Activated B cell treated with CpG ODN at 0.5 μM for 24 hours (primary cell): ENCODE results near the gene PBX3. TPM values are rescaled to one million over a fixed set of nuclear protein-coding genes. Genes with fewer than 3 reads are reported as not detected.

Experiments
- ATAC-seq: fragments of 200-7000 bp; cut with Tn5 transposase; one replicate; pipeline ENCODE4 v1.10.0; 2021; ENCODE audit warnings: low read depth, mild to moderate bottlenecking, moderate library complexity
- CTCF ChIA-PET: fragments of 350-600 bp; sonication (Branson Sonifier 250); formaldehyde crosslinking; loops from one replicate; lab custom pipeline; 2021; ENCODE audit warnings: antibody characterized with exemption; lab: Charles Lee
- POLR2A ChIA-PET: fragments of 350-600 bp; sonication (Branson Sonifier 250); formaldehyde crosslinking; loops from one replicate; lab custom pipeline; 2021; ENCODE audit warnings: antibody characterized with exemption; lab: Charles Lee
- DNase-seq: peaks from one replicate; pipeline ENCODE4 v3.0.0; 2022
- H3K27ac Mint-ChIP-seq: one replicate; pipeline ENCODE4 v1.8.0; 2020; ENCODE audit warnings: mixed read lengths
- H3K27me3 Mint-ChIP-seq: one replicate; pipeline ENCODE4 v1.8.0; 2021; ENCODE audit warnings: mixed read lengths
- H3K36me3 Mint-ChIP-seq: one replicate; pipeline ENCODE4 v1.8.0; 2021; ENCODE audit warnings: low read depth, mixed read lengths
- H3K4me1 Mint-ChIP-seq: one replicate; pipeline ENCODE4 v1.8.0; 2021; ENCODE audit warnings: mixed read lengths
- H3K4me3 Mint-ChIP-seq: one replicate; pipeline ENCODE4 v1.8.0; 2020; ENCODE audit warnings: mild to moderate bottlenecking, mixed read lengths
- H3K9me3 Mint-ChIP-seq: one replicate; pipeline ENCODE4 v1.8.0; 2020; ENCODE audit warnings: mixed read lengths
- CTCF ChIP-seq: fragments of 200-600 bp; IDR thresholded peaks from one replicate; pipeline ENCODE4 v1.8.0; 2022; ENCODE audit warnings: antibody characterized with exemption, mild to moderate bottlenecking
- intact Hi-C: fragments of 100-400 bp; cut with micrococcal nuclease; formaldehyde crosslinking; loops from one replicate; pipeline ENCODE4 v1.15.1; 2024
- total RNA-seq: library from RNA; stranded (reverse); gene quantifications from 2 replicates; pipeline ENCODE4 v1.2.3, GENCODE V29; 2022

The PBX3 gene
- total RNA-seq, 1 donor from 2014 or later = 37.2 TPM

- H3K27ac Mint-ChIP-seq = no peak overlapping the region
- peaks cover 4% of the 10 kb centered on the region for H3K36me3 Mint-ChIP-seq
- CTCF ChIA-PET = no interaction called here
- H3K4me1 Mint-ChIP-seq = peaks cover 4% of the 10 kb centered on the region
- H3K4me3 Mint-ChIP-seq = no peak overlapping the region
- H3K9me3 Mint-ChIP-seq = no peaks in the 10 kb centered on the region
- no peak for DNase-seq
- no peaks in the 10 kb centered on the region for H3K27me3 Mint-ChIP-seq
- no peak for TF ChIP-seq CTCF
- POLR2A ChIA-PET = no interaction called here
- no peak for ATAC-seq
- intact Hi-C loops = no loop called here
Measured at GRCh38 chr9:125794708-125795107, 47.5 kb downstream of the PBX3 start.

GRCh38 chr9:125795970-125796596 lies 48.9 kb downstream of the PBX3 start:
- Mint-ChIP-seq H3K27ac (no peak overlapping the region), H3K27me3 (no peaks in the 10 kb centered on the region), H3K36me3 (peaks cover 2% of the 10 kb centered on the region), H3K4me1 (peaks cover 2% of the 10 kb centered on the region), H3K9me3 (no peaks in the 10 kb centered on the region), H3K4me3 (no peak overlapping the region)
- CTCF ChIA-PET = no interaction called here
- intact Hi-C loops = no loop called here
- no peak for TF ChIP-seq CTCF
- no peak for DNase-seq
- ATAC-seq = no peak
- POLR2A ChIA-PET = no interaction called here

- Mint-ChIP-seq H3K27ac (no peak overlapping the region), H3K36me3 (peaks cover 3% of the 10 kb centered on the region), H3K4me3 (no peak overlapping the region), H3K4me1 (peaks cover 2% of the 10 kb centered on the region), H3K27me3 (no peaks in the 10 kb centered on the region), H3K9me3 (no peaks in the 10 kb centered on the region)
- CTCF ChIA-PET = no interaction called here
- intact Hi-C loops = no loop called here
- ATAC-seq (no peak), DNase-seq (no peak)
- POLR2A ChIA-PET = no interaction called here
- TF ChIP-seq CTCF = no peak
Measured at GRCh38 chr9:125797930-125798329, 50.8 kb downstream of the PBX3 start.

- Mint-ChIP-seq H3K4me1 (no peaks in the 10 kb centered on the region), H3K9me3 (no peaks in the 10 kb centered on the region), H3K27me3 (no peaks in the 10 kb centered on the region), H3K4me3 (no peak overlapping the region), H3K27ac (no peak overlapping the region), H3K36me3 (peaks cover 3% of the 10 kb centered on the region)
- no peak for DNase-seq
- ChIA-PET CTCF (no interaction called here), POLR2A (no interaction called here)
- no peak for ATAC-seq
- no peak for TF ChIP-seq CTCF
- intact Hi-C loops = no loop called here
Measured at GRCh38 chr9:125803526-125803925, 56.4 kb downstream of the PBX3 start.

- DNase-seq (no peak), ATAC-seq (no peak)
- Mint-ChIP-seq H3K36me3 (peaks cover 3% of the 10 kb centered on the region), H3K9me3 (no peaks in the 10 kb centered on the region), H3K4me3 (no peak overlapping the region), H3K4me1 (no peaks in the 10 kb centered on the region), H3K27ac (no peak overlapping the region), H3K27me3 (no peaks in the 10 kb centered on the region)
- no peak for TF ChIP-seq CTCF
- CTCF ChIA-PET = no interaction called here
- POLR2A ChIA-PET = interaction anchor here (0.6 kb wide), 1 partner anchor 18 kb away, joined by 4 read pairs; no protein-coding TSS in a partner anchor
- intact Hi-C loops = no loop called here
Measured at GRCh38 chr9:125805057-125805456, 57.9 kb downstream of the PBX3 start.
